GM12864 (cell line): ENCODE data around the gene OSBPL3.

Experiments used
- DNase-seq: peaks from one replicate; pipeline ENCODE4 v3.0.0-alpha.2; 2011; ENCODE audit warnings: low read depth
- H3K4me3 ChIP-seq: 2 replicates; pipeline ENCODE4 v1.5.1; 2011; ENCODE audit warnings: mild to moderate bottlenecking, low read depth, low read length, control low read depth
- CTCF ChIP-seq: IDR thresholded peaks from 2 replicates; pipeline ENCODE4 v1.5.1; 2011; ENCODE audit warnings: low read depth, mild to moderate bottlenecking, moderate library complexity, low read length, control low read depth, inconsistent platforms; ENCODE audit errors: missing control alignments

The OSBPL3 gene

DNA sequence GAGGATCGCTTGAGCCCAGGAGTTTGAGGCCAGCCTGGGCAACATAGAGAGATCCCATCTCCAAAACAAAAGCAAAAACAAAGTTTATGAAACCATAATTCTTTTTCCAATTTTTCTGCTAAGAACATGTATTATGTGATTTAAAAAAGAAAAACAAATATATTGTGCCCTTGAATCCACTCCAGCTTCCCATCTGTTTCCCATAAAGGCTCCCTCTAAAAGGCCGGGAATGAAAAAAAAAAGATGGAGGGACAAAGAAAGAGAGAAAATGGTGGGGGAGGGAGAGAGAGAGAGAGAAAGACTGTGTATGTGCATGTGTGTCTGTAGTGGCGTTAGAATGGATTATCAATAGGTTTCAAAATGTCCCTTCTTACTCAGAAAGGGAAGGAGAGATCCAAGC is 202.2 kb downstream of the OSBPL3 start:
- H3K4me3 ChIP-seq: no peak overlapping the region
- no peak for TF ChIP-seq CTCF
- no peak for DNase-seq

DNA sequence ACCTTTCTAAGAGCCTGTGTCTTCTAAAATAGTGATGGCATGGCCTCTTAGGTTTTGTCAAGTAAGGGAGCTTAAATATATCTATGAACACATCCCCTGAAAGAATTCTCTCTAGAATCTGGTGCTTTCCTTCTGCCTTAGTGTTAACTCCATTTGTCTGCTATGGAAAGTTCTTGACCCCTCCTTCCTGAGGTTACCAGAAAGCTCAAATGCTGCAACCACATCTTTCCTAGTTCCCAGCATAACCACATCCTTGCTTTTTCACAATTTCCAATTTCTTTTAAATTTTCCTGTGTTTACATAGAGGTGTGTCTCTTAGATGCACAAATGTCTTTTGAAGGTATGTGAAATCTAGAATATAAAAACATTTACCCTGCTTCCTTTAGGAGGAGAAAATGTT is 206.3 kb downstream of the OSBPL3 start:
- no peak overlapping the region for H3K4me3 ChIP-seq
- DNase-seq: no peak
- no peak for TF ChIP-seq CTCF

- no peak for TF ChIP-seq CTCF
These were observed 210.1 kb downstream of the OSBPL3 start for GRCh38 chr7:24769851-24770250.

GRCh38 chr7:24769014-24769830 is 210.8 kb downstream of the OSBPL3 start:
- no peak for TF ChIP-seq CTCF
- H3K4me3 ChIP-seq: no peak overlapping the region
- DNase-seq: no peak

More at GRCh38 chr7:24769851-24770250, 210.1 kb downstream of the OSBPL3 start:
- no peak for DNase-seq
- H3K4me3 ChIP-seq: no peak overlapping the region

DNA sequence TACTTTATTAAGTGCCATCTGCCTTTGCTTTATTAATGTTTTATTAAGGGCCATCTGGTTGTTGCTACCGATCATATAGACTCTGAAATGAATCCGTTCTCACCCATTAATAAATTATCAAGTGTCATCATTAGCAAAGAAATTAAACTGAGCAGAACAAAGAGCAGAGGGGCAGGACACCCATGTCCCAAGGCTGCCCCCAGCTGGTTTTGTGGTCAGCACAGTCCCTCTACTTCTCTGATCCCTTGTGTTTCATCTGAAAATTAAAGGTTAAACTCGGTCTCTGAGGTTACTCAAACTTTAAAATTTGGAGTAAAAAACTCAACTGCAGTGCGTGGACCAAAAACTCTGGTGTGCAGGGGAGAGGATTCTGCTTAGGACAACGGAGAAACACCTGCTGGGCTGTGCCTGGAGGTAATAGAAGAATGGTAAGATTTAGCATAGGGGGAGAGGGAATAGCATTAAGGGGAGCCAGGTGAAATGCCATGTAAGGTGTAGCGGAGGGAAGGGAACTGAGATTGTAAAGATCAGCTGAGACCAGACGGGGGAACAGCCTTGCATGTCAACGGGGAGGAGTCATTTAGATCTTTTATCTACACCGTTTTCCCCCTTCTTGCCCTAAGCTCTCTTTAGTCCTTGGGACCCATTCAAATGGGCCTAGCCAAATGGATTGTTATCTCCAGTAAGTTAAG is 212.0 kb downstream of the OSBPL3 start:
- no peak for DNase-seq
- TF ChIP-seq CTCF: no peak
- no peak overlapping the region for H3K4me3 ChIP-seq

GRCh38 chr7:24764972-24765744 is 214.8 kb downstream of the OSBPL3 start:
- TF ChIP-seq CTCF: no peak
- H3K4me3 ChIP-seq: no peak overlapping the region
- no peak for DNase-seq
